HTERT RPE-1 (cell line): ENCODE data around the gene C2.

ENCODE experiments used
- in situ Hi-C: fragments of 300-500 bp; cut with MboI; formaldehyde crosslinking; loops from 4 replicates; pipeline ENCODE4 v1.14.3; 2020; ENCODE audit warnings: low sequenced_read_pairs

The C2 gene

DNA sequence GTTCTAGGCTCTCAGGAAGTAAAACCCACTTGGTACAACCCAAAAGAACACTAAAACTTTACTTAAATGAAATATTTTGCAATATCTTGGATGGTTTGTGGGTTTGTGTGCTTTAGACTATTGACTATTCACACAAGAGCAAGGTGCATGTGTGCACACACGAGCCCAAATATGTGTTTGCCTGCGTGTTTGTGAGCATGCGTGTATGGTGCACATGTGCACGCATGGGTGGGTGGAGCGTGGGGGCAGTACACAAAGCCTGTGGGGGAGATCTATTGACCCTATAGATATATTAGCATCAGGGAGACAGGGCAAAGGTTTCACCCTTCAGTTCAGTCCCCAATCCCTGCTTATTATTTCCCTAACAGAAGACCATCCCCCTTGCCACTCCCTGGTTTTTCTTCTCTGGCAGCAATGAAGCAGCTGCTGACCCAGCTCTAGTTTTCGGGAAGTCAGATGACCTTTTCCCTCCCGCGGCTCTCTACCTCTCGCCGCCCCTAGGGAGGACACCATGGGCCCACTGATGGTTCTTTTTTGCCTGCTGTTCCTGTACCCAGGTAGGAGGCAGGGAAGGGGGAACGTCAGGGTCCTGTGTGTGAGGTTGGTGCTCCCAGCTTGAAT lies at the start of gene C2:
Gene C2, plus strand, starts transcription at position 476 of the 621 bp plus-strand sequence. Its CDS starts 36 bp downstream, at position 512.
- in situ Hi-C loops, result no loop called here

DNA sequence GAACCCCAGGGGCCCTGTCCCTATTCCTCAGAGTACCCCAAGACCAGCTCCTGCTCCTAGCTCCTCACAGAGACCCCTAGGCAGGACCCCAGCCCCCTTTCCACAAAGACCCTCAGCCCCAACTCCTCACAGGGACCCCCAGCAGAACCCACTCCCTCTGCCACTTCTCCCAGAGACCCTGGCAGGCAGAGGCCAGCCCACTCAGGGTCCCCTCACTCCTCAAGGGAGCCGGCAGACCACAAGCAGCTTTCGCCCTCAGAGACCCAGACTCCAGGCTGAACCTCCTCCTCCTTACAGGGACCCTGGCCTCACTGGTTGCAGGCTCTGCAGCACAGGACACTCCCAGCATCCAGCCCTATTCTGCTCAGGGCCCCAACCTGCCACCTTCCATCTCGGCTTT lies 49.3 kb upstream of the C2 start:
- in situ Hi-C loops, result no loop called here

DNA sequence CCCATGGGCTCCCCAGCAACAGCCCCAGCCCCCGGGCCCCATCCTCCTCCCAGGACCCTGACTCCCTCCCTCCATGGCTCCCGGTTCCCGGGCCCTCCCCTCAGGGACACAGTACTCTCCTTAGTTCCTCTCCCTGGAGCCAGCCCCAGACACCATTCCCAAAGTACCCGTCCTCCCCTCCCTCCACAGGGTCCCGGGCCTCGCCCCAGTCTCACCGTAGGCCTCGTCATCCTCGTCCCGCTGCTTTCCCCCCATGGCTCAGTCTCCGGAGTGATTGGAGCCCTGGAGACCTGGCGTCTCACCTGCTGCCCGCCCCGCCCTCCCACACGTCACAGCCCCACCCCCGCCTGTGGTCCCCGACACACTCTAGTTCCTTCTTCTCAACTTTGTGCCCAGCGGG lies 48.8 kb upstream of the C2 start, which contains the start of gene SLC44A4:
Gene SLC44A4, minus strand, starts transcription at position 272 of the 400 bp plus-strand sequence. Its CDS starts 17 bp downstream, at position 255.
- in situ Hi-C loops, result no loop called here

- in situ Hi-C loops, result no loop called here
Observed at GRCh38 chr6:31879143-31879542, 48.4 kb upstream of the C2 start.

DNA sequence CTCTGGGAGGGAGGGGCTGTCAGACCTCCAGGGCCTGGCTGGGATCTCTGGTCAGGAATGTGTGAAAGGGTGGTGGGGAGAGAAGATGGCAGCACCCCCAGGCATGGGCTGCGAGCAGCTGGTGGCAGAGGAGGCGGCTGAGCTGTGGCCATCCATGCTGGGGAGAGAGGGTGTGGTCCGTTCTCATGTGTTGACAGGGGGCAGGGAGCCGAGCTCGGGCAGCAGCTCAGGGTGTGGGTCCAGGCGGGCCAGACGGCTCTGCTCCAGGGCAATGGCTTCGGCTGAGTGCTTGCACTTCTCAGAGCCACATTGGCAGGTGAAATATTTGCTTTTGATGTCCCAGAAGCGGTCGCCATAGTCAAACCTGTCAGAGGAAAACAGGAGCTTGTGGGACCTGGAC lies 47.6 kb upstream of the C2 start:
- in situ Hi-C loops, result no loop called here

- in situ Hi-C loops, result no loop called here
Observed at GRCh38 chr6:31880616-31881015, 46.9 kb upstream of the C2 start.

GRCh38 chr6:31881136-31881859 lies 46.2 kb upstream of the C2 start:
- in situ Hi-C loops, result no loop called here

- in situ Hi-C loops, result no loop called here
Observed at GRCh38 chr6:31882344-31882743, 45.2 kb upstream of the C2 start.

- in situ Hi-C loops, result no loop called here
Observed at GRCh38 chr6:31883676-31884075, 43.8 kb upstream of the C2 start.

GRCh38 chr6:31884528-31885035 lies 42.9 kb upstream of the C2 start:
- in situ Hi-C loops, result no loop called here

GRCh38 chr6:31886541-31886991 lies 41.0 kb upstream of the C2 start:
- in situ Hi-C loops, result no loop called here

DNA sequence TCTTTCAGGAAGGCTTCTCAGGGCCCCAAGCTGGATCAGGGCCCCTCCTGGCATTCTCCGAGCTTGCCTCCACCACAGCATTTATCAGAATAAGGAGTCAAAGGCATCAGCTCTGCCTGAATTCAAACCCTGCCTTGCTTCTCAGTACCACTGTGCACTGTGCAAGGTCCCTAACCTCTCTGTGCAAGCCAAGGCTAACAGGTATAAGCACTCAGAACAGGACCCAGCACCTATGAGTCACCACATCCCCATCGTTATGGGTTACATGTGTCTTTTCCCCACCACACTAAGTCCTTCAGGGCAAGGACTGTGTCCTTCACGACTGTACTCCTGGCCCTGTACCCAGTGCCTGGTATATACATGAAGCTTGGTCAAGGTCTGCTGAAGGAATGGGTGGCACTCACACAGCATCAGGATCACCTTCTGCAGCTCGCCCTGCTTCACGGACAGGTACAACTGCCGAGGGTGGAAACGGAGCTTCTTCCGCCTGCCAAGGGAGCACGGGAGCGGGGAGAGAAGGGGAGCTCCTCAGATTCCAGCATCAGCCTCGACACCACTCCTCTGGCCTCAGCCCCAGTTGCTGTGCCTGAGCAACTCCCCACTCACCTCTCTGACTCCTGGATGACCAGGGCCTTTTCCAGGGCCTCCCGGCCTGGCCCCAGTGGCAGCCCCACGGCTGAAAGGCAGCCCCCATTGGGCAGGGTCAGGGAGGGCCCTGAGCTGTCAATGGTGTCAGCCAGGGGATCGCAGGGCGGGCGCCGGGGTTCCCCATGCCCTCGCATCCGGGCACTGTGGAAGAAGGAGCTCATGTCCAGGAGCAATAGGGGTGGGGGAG lies 40.1 kb upstream of the C2 start:
- in situ Hi-C loops, result no loop called here

DNA sequence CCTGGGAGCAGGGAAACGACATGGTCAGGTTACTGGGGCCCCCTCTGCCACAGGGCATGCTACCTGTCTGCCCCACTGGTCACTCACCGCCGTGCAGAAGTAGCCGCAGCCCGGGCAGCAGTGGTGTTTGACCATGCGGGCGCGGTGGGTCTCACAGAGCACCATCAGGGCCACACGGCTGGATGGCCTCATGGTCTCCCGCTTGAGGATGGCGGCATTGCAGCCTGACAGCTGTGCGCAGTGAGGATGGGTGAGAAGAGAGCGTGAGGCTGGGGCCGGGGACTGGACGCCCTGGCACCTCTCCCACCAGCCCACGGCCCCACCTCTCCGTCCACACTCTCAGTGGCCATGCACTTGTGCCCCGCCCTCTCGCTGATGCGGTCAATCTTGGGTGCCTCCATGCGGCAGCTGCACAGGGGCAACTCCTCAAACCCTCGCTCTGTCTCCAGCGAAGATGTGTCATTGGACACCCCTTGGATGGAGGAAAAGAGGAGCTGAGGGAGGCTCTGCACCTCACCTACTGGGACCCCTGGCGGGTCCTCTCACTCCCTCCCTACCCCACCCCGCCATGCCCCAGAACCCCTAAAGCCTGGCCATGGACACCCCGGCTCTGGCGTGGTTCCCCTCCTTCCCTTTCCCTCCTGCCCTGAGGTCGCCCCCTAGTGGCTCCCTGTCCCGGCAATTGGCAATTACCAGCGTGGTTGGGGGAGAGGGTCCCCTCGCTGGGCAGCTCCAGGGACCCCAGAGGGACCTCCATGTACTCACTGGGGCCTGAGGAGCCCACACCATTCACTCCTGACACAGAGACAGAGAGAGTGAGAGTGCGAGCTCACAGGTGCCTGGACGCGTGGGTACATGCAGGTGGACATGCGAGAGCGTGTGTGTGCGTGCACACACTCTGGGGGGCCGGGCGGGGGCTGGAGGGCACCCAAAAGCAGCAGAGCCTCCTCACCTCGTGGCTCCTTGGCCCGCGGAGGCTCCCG lies 39.0 kb upstream of the C2 start:
- in situ Hi-C loops, result no loop called here

DNA sequence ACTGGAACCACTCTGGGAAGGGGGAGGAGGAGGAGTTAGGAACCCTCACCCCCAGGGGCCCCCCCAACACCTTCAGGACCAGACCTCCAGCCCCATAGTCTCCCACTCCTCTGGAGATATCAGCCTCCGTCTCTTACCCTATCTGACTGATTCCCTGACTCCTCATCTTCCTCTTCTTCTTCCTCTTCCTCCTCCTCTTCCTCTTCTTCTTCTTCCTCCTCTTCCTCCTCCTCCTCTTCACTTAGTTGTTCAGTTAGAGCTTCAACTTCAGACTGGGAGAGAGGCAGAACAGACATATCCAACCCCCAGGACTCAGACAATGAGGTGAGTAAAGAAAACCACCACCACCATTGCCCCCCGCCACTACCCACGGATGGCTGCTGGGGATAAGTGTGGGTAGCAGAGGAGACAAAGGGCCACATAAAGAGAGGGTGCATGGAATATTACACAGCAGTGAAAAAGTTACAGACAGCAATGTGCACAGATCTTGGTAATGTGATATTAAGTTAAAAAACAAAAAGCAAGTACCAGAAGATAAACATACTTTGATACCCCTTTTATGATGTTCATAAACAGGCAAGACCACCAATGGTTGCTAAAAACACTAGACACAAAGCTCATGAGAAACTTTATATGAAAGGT lies 38.1 kb upstream of the C2 start:
- in situ Hi-C loops, result no loop called here

DNA sequence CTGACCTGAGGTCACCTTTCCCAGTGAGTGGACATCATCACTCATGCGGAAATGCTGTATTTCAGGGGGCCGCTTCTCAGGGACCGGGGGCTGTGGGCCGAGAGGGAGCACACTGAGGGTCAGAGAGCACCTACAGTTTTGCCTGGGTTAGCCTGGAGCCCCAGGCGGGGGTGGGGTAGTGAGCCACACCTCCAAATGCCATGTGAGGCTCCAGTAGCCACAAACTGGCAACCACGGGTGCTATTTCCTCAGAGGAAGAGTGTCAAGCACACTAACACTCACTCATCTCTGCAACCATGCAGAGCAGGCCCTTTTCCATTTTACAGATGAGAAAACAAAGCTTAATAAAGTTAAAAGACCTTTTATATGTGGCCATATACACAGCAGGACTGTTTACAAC lies 34.7 kb upstream of the C2 start:
- in situ Hi-C loops, result no loop called here

- in situ Hi-C loops, result no loop called here
Observed at GRCh38 chr6:31896493-31896855, 31.0 kb upstream of the C2 start.

- in situ Hi-C loops, result no loop called here
Observed at GRCh38 chr6:31896856-31897611, 30.5 kb upstream of the C2 start.

DNA sequence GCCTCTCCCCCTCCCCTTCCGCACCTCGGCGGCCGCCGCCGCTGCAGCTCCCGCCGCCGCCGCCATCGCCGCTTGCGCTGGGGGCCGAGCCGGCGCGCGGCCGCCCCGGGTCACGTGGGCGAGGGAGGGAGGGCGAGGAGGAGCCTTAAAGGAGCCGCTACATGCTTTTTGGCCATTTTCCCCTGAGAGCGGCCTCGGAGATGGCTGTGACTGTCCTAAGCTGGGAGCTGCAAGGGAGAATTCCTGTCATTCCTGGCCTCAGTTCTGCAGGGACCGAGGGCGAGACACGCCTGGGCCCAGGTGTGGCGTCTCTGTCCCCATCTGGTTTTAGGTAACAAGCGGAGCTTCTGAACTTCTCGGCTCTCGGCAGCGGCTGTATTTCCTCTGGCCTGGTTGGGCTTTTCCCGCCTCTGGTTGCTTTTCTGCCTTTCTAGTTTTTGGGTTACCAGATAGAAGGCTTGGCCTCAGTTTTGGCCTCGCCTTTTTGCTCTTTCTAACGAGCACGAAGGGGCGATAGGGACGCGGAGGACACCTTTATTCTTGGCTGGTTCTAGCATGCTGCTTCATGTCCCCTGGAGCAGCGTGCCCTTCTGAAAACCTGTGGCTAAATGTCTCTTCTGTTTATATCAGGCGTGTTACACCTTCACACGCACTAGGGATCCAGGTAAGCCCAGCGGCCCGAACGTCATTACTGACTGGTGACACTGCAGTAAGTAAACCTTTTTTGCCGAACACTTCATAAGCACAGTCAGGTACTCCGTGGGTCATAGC lies 29.7 kb upstream of the C2 start, which contains the start of gene EHMT2:
Gene EHMT2, minus strand, starts transcription at position 87 of the 771 bp plus-strand sequence. Its CDS starts 21 bp downstream, at position 66.
- in situ Hi-C loops, result no loop called here
